IMR-90 (cell line): Measurements from ENCODE around the gene UVSSA. TPM values are rescaled to one million over a fixed set of nuclear protein-coding genes. Genes with fewer than 3 reads are reported as not detected.

Experiments
- ATAC-seq: fragments of 200-7000 bp; cut with Tn5 transposase; 2 replicates; pipeline ENCODE4 v1.9.1; 2020; ENCODE audit warnings: low read depth, mild to moderate bottlenecking, moderate library complexity
- BruUV-seq: library from RNA; stranded (reverse); fragments of 400-500 nt; replicated peaks from 2 replicates; lab custom pipeline; 2021; lab: Mats Ljungman, UMichigan
- CTCF ChIA-PET: fragments of 300-600 bp; formaldehyde crosslinking; extraction: SDS; loops from one replicate; lab custom pipeline; 2021; ENCODE audit warnings: antibody characterized with exemption; lab: Yijun Ruan, JAX
- POLR2A ChIA-PET: fragments of 300-600 bp; sonication (Branson Sonifier 250); formaldehyde crosslinking; loops from one replicate; lab custom pipeline; 2022; ENCODE audit warnings: antibody characterized with exemption; ENCODE audit not compliant: unreplicated experiment; lab: Charles Lee
- DNase-seq: peaks from one replicate; pipeline ENCODE4 v3.0.0; 2013
- H2AFZ ChIP-seq: replicated peaks from 2 replicates; pipeline ENCODE3; 2013; ENCODE audit warnings: low read length, mild to moderate bottlenecking; ENCODE audit not compliant: poor library complexity
- H2AK5ac ChIP-seq: 2 replicates; pipeline ENCODE4 v1.6.1; 2013; ENCODE audit warnings: low read depth, low read length, inconsistent platforms
- H2AK9ac ChIP-seq: replicated peaks from 2 replicates; pipeline ENCODE3; 2013; ENCODE audit warnings: mild to moderate bottlenecking, low read depth, low read length, moderate library complexity; ENCODE audit not compliant: poor library complexity
- H2BK120ac ChIP-seq: 2 replicates; pipeline ENCODE4 v1.6.1; 2013; ENCODE audit warnings: low read depth, low read length, inconsistent platforms
- H2BK15ac ChIP-seq: 3 replicates; pipeline ENCODE4 v1.6.1; 2013; ENCODE audit warnings: low read depth, low read length, inconsistent platforms
- H2BK20ac ChIP-seq: 2 replicates; pipeline ENCODE4 v1.6.1; 2013; ENCODE audit warnings: low read depth, mild to moderate bottlenecking, inconsistent platforms, low read length, moderate library complexity
- H2BK5ac ChIP-seq: 2 replicates; pipeline ENCODE4 v1.6.1; 2013; ENCODE audit warnings: mild to moderate bottlenecking, low read depth, low read length, inconsistent platforms; ENCODE audit not compliant: poor library complexity, severe bottlenecking
- H3K14ac ChIP-seq: replicated peaks from 2 replicates; pipeline ENCODE4 v1.6.1; 2013; ENCODE audit warnings: low read depth, low read length, inconsistent platforms
- H3K18ac ChIP-seq: 2 replicates; pipeline ENCODE4 v1.6.1; 2013; ENCODE audit warnings: low read depth, low read length, control low read depth
- H3K23ac ChIP-seq: 2 replicates; pipeline ENCODE4 v1.6.1; 2013; ENCODE audit warnings: low read depth, low read length, inconsistent platforms
- H3K27ac ChIP-seq: 2 replicates; pipeline ENCODE4 v1.5.1; 2013; ENCODE audit warnings: mild to moderate bottlenecking, control low read depth, low read length; ENCODE audit not compliant: insufficient read depth
- H3K27me3 ChIP-seq: 2 replicates; pipeline ENCODE4 v1.6.1; 2013; ENCODE audit warnings: low read length; ENCODE audit not compliant: control insufficient read depth, insufficient read depth
- H3K36me3 ChIP-seq: 2 replicates; pipeline ENCODE4 v1.6.1; 2013; ENCODE audit warnings: low read length, mixed read lengths; ENCODE audit not compliant: control insufficient read depth, insufficient read depth
- H3K4ac ChIP-seq: 2 replicates; pipeline ENCODE4 v1.6.1; 2013; ENCODE audit warnings: low read depth, low read length, inconsistent platforms
- H3K4me1 ChIP-seq: 2 replicates; pipeline ENCODE4 v1.6.1; 2013; ENCODE audit warnings: low read length, mixed read lengths; ENCODE audit not compliant: control insufficient read depth, insufficient read depth
- H3K4me2 ChIP-seq: 2 replicates; pipeline ENCODE4 v1.6.1; 2013; ENCODE audit warnings: low read depth, mild to moderate bottlenecking, control low read depth, low read length, moderate library complexity
- H3K4me3 ChIP-seq: 2 replicates; pipeline ENCODE4 v1.5.1; 2013; ENCODE audit warnings: low read depth, mild to moderate bottlenecking, control low read depth, low read length, moderate library complexity; ENCODE audit not compliant: insufficient read depth
- H3K56ac ChIP-seq: 2 replicates; pipeline ENCODE4 v1.6.1; 2013; ENCODE audit warnings: low read length, inconsistent platforms; ENCODE audit not compliant: insufficient read depth; ENCODE audit errors: extremely low read depth
- H3K79me1 ChIP-seq, 2 experiments: 2 replicates each; pipeline ENCODE4 v1.6.1; 2013; ENCODE audit warnings: low read length in 2 of 2, inconsistent platforms in 1 of 2, low read depth in 1 of 2
- H3K9ac ChIP-seq: 2 replicates; pipeline ENCODE4 v1.6.1; 2013; ENCODE audit warnings: low read depth, low read length, control low read depth
- H3K9me1 ChIP-seq: 2 replicates; pipeline ENCODE4 v1.6.1; 2013; ENCODE audit warnings: low read length, inconsistent platforms; ENCODE audit not compliant: insufficient read depth
- H3K9me3 ChIP-seq: 2 replicates; pipeline ENCODE4 v1.6.1; 2013; ENCODE audit warnings: low read length; ENCODE audit not compliant: control insufficient read depth, insufficient read depth
- H4K20me1 ChIP-seq: 2 replicates; pipeline ENCODE4 v1.6.1; 2013; ENCODE audit warnings: low read length, inconsistent platforms; ENCODE audit not compliant: insufficient read depth
- H4K5ac ChIP-seq: 2 replicates; pipeline ENCODE4 v1.6.1; 2013; ENCODE audit warnings: mild to moderate bottlenecking, low read depth, low read length, control low read depth
- H4K8ac ChIP-seq, 2 experiments: 2 replicates each; pipeline ENCODE4 v1.6.1; 2013; ENCODE audit warnings: low read depth in 2 of 2, low read length in 2 of 2, control low read depth in 1 of 2, inconsistent platforms in 1 of 2
- H4K91ac ChIP-seq: 2 replicates; pipeline ENCODE4 v1.6.1; 2013; ENCODE audit warnings: low read depth, low read length, inconsistent platforms; ENCODE audit not compliant: insufficient read depth
- BHLHE40 ChIP-seq: fragments of 150-350 bp; IDR thresholded peaks from 2 replicates; pipeline ENCODE4 v1.6.1; 2016; ENCODE audit warnings: mild to moderate bottlenecking, low read depth, low read length
- CEBPB ChIP-seq: IDR thresholded peaks from 2 replicates; pipeline ENCODE4 v1.6.1; 2012; ENCODE audit warnings: low read depth, low read length, improper control_type of control experiment
- CHD1 ChIP-seq: IDR thresholded peaks from 2 replicates; pipeline ENCODE4 v1.6.1; 2012; ENCODE audit warnings: low read depth, low read length, improper control_type of control experiment
- ELK1 ChIP-seq: fragments of 150-350 bp; IDR thresholded peaks from 2 replicates; pipeline ENCODE4 v1.6.1; 2016; ENCODE audit warnings: low read depth, mild to moderate bottlenecking, low read length, moderate library complexity, borderline replicate concordance
- FOS ChIP-seq: fragments of 150-350 bp; IDR thresholded peaks from 2 replicates; pipeline ENCODE4 v1.6.1; 2016; ENCODE audit warnings: low read depth, low read length
- MAFK ChIP-seq: IDR thresholded peaks from 2 replicates; pipeline ENCODE4 v1.6.1; 2012; ENCODE audit warnings: low read depth, low read length, improper control_type of control experiment
- MAZ ChIP-seq: IDR thresholded peaks from 2 replicates; pipeline ENCODE4 v1.6.1; 2012; ENCODE audit warnings: low read depth, mild to moderate bottlenecking, low read length, improper control_type of control experiment, moderate library complexity, borderline replicate concordance
- MXI1 ChIP-seq: IDR thresholded peaks from 2 replicates; pipeline ENCODE4 v1.6.1; 2012; ENCODE audit warnings: low read depth, mild to moderate bottlenecking, low read length, moderate library complexity, borderline replicate concordance
- NFE2L2 ChIP-seq: fragments of 150-350 bp; IDR thresholded peaks from 2 replicates; pipeline ENCODE4 v1.6.1; 2016; ENCODE audit warnings: low read depth, mild to moderate bottlenecking, low read length
- POLR2A ChIP-seq: IDR thresholded peaks from 2 replicates; pipeline ENCODE4 v1.6.1; 2012; ENCODE audit warnings: mild to moderate bottlenecking, low read depth, low read length
- RCOR1 ChIP-seq: IDR thresholded peaks from 2 replicates; pipeline ENCODE4 v1.6.1; 2012; ENCODE audit warnings: mild to moderate bottlenecking, low read length, improper control_type of control experiment; ENCODE audit not compliant: insufficient replicate concordance
- RFX5 ChIP-seq: IDR thresholded peaks from 2 replicates; pipeline ENCODE4 v1.8.0; 2012; ENCODE audit warnings: low read depth, mild to moderate bottlenecking, low read length, moderate library complexity
- USF2 ChIP-seq: fragments of 150-350 bp; IDR thresholded peaks from 2 replicates; pipeline ENCODE4 v1.6.1; 2017; ENCODE audit warnings: mild to moderate bottlenecking, antibody characterized with exemption, low read length, low read depth
- WGBS, 2 experiments: methylation state at CpG; one replicate each; pipeline versions ENCODE4 v1.1.5 to v1.1.7; 2013; ENCODE audit warnings: missing lambda C conversion rate in 2 of 2; ENCODE audit not compliant: insufficient read length in 1 of 2; ENCODE audit errors: extremely low coverage in 2 of 2; 5-methylcytosine and 5-hydroxymethylcytosine counted together
- dilution Hi-C: fragments of 300-500 bp; cut with HindIII; formaldehyde crosslinking; loops from one replicate; pipeline ENCODE4 v1.14.3; 2018; ENCODE audit warnings: low sequenced_read_pairs; ENCODE audit not compliant: unreplicated experiment
- in situ Hi-C: fragments of 300-500 bp; cut with MboI; formaldehyde crosslinking; loops from 3 replicates; pipeline ENCODE4 v1.14.3; 2019; ENCODE audit warnings: low sequenced_read_pairs, inconsistent platforms, mixed read lengths
- intact Hi-C: fragments of 100-400 bp; cut with micrococcal nuclease; formaldehyde crosslinking; loops from 2 replicates; pipeline ENCODE4 v1.10.0; 2022
- polyA plus RNA-seq, 3 experiments: library from polyadenylated mRNA; depleted of rRNA; stranded (reverse); fragments of >200 nt; gene quantifications; 2 replicates each; pipeline ENCODE4 v1.2.3, GENCODE V29; 2012; ENCODE audit warnings: low replicate concordance in 1 of 3
- total RNA-seq: library from RNA; depleted of rRNA; stranded (reverse); fragments of >200 nt; gene quantifications from 2 replicates; pipeline ENCODE4 v1.2.3, GENCODE V29; 2012

Gene UVSSA
- total and polyA plus RNA-seq, 2 of the 4 experiments (the other 2 are of a cell fraction) = 1.4 to 8.4 TPM

DNA sequence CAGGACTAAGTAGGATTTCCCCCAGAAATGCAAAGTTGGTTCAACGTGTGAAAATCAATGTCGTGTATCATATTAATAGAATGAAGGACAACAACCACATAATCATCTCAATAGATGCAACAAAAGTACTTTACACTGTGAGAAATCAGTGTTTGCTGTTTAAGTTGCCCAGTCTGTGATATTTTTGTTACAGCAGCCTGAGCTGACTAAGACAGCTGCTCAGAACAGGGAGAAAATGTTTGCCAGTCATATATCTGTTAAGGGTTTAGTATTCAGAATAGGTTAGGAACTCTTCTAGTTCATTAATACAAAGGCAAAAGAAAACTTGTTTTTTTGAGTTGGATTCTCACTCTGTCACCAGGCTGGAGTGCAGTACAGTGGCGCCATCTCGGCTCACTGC is 44.8 kb upstream of the UVSSA start (continued):
- no peak for TF ChIP-seq FOS
- no peak for TF ChIP-seq BHLHE40
- no peak for TF ChIP-seq CHD1
- no peak for TF ChIP-seq MXI1
- TF ChIP-seq MAFK = no peak
- TF ChIP-seq MAZ = no peak

DNA sequence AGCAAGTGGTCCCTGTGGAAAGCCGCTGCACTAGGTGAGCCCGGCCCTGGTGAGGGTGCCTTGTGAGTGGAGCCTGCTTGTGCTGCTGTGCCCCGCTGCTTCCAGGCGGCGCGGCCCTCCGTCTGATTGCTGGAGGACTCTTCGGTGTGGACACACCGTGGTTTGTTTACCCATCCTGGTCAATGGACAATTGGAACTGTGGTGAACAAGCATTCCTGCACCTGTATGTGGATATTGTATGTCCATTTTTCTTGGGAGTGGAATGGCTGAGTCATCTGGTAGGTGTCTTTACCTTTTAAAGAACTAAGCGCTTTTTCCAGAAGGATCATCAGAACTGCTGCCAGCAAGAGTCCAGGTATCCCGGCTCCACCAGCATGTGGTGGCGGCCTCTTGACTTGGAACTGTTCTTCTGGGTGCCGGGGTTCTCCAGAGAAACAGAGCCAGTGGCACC is 41.7 kb upstream of the UVSSA start:
- H3K27me3 ChIP-seq = no peaks in the 10 kb centered on the region
- no peak for TF ChIP-seq USF2
- TF ChIP-seq MAFK = no peak
- TF ChIP-seq MAZ = no peak
- TF ChIP-seq CEBPB = no peak
- TF ChIP-seq ELK1 = no peak
- no peak for TF ChIP-seq RCOR1
- no peak for TF ChIP-seq NFE2L2
- TF ChIP-seq POLR2A = no peak
- no peak for TF ChIP-seq MXI1
- no peak for TF ChIP-seq FOS
- no peak for TF ChIP-seq RFX5
- H3K14ac ChIP-seq = no peak overlapping the region
- no peak overlapping the region for H2AFZ ChIP-seq
- no peak overlapping the region for H3K4ac ChIP-seq
- H2AK9ac ChIP-seq = no peak overlapping the region
- no peak overlapping the region for H2BK5ac ChIP-seq
- intact Hi-C loops = no loop called here
- no peak overlapping the region for H2BK15ac ChIP-seq
- H4K91ac ChIP-seq = no peak overlapping the region
- no peaks in the 10 kb centered on the region for H3K9me3 ChIP-seq
- H3K4me1 ChIP-seq = peaks cover 9% of the 10 kb centered on the region
- BruUV-seq = no TSS peak
- H2BK120ac ChIP-seq = no peak overlapping the region
- no peak overlapping the region for H3K4me3 ChIP-seq
- H4K8ac ChIP-seq = no peak overlapping the region
- no peak for ATAC-seq
- in situ Hi-C loops = no loop called here
- no peak overlapping the region for H3K9ac ChIP-seq
- peaks cover 23% of the 10 kb centered on the region for H3K9me1 ChIP-seq
- peaks cover 51% of the 10 kb centered on the region for H4K20me1 ChIP-seq
- no peak overlapping the region for H3K4me2 ChIP-seq
- peaks cover 17 to 77% of the 10 kb centered on the region in 2 experiments for H3K79me1 ChIP-seq
- no peak overlapping the region for H2BK20ac ChIP-seq
- ChIA-PET POLR2A (no interaction called here), CTCF (no interaction called here)
- no peak overlapping the region for H3K23ac ChIP-seq
- no peak overlapping the region for H3K27ac ChIP-seq
- dilution Hi-C loops = no loop called here
- H3K36me3 ChIP-seq = peaks cover 12% of the 10 kb centered on the region
- no peak overlapping the region for H2AK5ac ChIP-seq
- H3K56ac ChIP-seq = no peak overlapping the region
- no peak for DNase-seq
- H4K5ac ChIP-seq = no peak overlapping the region
- 58% methylated on average over 2 of the region's 13 CpGs; no CpG with 5 or more reads in 1 of the 2 experiments for WGBS, 2 experiments
- H3K18ac ChIP-seq = no peak overlapping the region
